PC-3 (cell line): ENCODE results near the gene RFTN1.

Experiments used
- EZH2 ChIP-seq: fragments of 300-600 bp; sonication (generic); IDR thresholded peaks from one replicate; pipeline ENCODE4 v1.6.1; 2017; ENCODE audit warnings: antibody characterized with exemption, mild to moderate bottlenecking, low read length; ENCODE audit not compliant: unreplicated experiment
- EZH2phosphoT487 ChIP-seq: fragments of 300-600 bp; sonication (generic); IDR thresholded peaks from 2 replicates; pipeline ENCODE4 v1.6.1; 2018; ENCODE audit warnings: mild to moderate bottlenecking, antibody characterized with exemption, low read length, borderline replicate concordance
- TF ChIP-seq, protein P1 (sequence below): fragments of 300-600 bp; sonication (generic); conservative IDR thresholded peaks from 2 replicates; pipeline ENCODE4 v1.5.1; 2017; ENCODE audit warnings: antibody characterized with exemption, low read depth, mild to moderate bottlenecking, low read length

DNA sequence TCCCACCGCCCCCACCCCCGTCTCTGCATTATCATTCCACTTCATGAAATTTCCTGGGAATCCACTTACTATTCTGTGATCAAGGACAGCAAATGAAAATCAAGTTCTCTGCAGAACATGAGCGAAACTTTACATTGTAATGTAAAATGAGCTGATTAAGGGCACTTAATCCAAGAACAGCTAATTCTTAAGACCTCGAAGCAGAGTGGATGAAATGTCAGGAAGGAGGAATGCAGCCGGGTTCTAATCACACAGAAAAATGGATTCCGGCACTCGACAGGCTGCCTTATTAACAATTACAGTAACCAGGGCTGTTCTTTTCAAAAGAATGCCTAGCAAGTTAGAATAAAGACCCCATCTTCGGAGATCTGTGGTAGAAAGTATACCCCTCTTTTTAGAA is 57.5 kb downstream of the RFTN1 start:
- TF ChIP-seq, protein P1, sequence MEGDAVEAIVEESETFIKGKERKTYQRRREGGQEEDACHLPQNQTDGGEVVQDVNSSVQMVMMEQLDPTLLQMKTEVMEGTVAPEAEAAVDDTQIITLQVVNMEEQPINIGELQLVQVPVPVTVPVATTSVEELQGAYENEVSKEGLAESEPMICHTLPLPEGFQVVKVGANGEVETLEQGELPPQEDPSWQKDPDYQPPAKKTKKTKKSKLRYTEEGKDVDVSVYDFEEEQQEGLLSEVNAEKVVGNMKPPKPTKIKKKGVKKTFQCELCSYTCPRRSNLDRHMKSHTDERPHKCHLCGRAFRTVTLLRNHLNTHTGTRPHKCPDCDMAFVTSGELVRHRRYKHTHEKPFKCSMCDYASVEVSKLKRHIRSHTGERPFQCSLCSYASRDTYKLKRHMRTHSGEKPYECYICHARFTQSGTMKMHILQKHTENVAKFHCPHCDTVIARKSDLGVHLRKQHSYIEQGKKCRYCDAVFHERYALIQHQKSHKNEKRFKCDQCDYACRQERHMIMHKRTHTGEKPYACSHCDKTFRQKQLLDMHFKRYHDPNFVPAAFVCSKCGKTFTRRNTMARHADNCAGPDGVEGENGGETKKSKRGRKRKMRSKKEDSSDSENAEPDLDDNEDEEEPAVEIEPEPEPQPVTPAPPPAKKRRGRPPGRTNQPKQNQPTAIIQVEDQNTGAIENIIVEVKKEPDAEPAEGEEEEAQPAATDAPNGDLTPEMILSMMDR: no peak
- TF ChIP-seq EZH2 (no peak), EZH2phosphoT487 (no peak)
